HG03469 (cell line): Measurements from ENCODE around the gene EHD4.

ENCODE experiments used
- ATAC-seq: cut with Tn5 transposase; IDR thresholded peaks from one replicate; pipeline ENCODE4 v1.9.1; 2021; ENCODE audit warnings: mild to moderate bottlenecking, moderate library complexity, moderate number of reproducible peaks; ENCODE audit not compliant: unreplicated experiment

The EHD4 gene

GRCh38 chr15:41958002-41958420 is 14.3 kb downstream of the EHD4 start:
- no peak for ATAC-seq

GRCh38 chr15:41957021-41957897 is 15.1 kb downstream of the EHD4 start:
- peak; percentile 53 for ATAC-seq

GRCh38 chr15:41955807-41956525 is 16.4 kb downstream of the EHD4 start:
- no peak for ATAC-seq

- ATAC-seq = no peak
These were observed 17.3 kb downstream of the EHD4 start for GRCh38 chr15:41955100-41955499.

GRCh38 chr15:41954036-41954435 is 18.3 kb downstream of the EHD4 start:
- ATAC-seq = no peak

GRCh38 chr15:41952013-41952563 is 20.3 kb downstream of the EHD4 start:
- no peak for ATAC-seq

GRCh38 chr15:41951571-41951970 is 20.8 kb downstream of the EHD4 start:
- no peak for ATAC-seq

GRCh38 chr15:41950489-41950888 is 21.9 kb downstream of the EHD4 start:
- ATAC-seq = no peak

GRCh38 chr15:41950127-41950483 is 22.3 kb downstream of the EHD4 start:
- no peak for ATAC-seq

- ATAC-seq = no peak
These were observed 22.8 kb downstream of the EHD4 start for GRCh38 chr15:41949401-41950126.

GRCh38 chr15:41948490-41948889 is 23.9 kb downstream of the EHD4 start:
- ATAC-seq = no peak

GRCh38 chr15:41946970-41947369 is 25.4 kb downstream of the EHD4 start:
- ATAC-seq = no peak

- ATAC-seq = no peak
These were observed 26.6 kb downstream of the EHD4 start for GRCh38 chr15:41945731-41946130.

- ATAC-seq = no peak
These were observed 27.1 kb downstream of the EHD4 start for GRCh38 chr15:41945221-41945620.

- ATAC-seq = no peak
These were observed 27.9 kb downstream of the EHD4 start for GRCh38 chr15:41944313-41944940.

GRCh38 chr15:41943543-41944312 is 28.6 kb downstream of the EHD4 start:
- no peak for ATAC-seq

- no peak for ATAC-seq
These were observed 29.5 kb downstream of the EHD4 start for GRCh38 chr15:41942886-41943285.

- ATAC-seq = no peak
These were observed 30.5 kb downstream of the EHD4 start for GRCh38 chr15:41941644-41942415.

GRCh38 chr15:41940441-41940857 is 31.9 kb downstream of the EHD4 start:
- no peak for ATAC-seq
